ENCODE measurements around the gene CACNA1C.
"Not testable (repeated sequence)": the region's sequence is repeated elsewhere in the genome, so short reads cannot be mapped to it uniquely, and the experiment has no call there.

The CACNA1C gene

DNA sequence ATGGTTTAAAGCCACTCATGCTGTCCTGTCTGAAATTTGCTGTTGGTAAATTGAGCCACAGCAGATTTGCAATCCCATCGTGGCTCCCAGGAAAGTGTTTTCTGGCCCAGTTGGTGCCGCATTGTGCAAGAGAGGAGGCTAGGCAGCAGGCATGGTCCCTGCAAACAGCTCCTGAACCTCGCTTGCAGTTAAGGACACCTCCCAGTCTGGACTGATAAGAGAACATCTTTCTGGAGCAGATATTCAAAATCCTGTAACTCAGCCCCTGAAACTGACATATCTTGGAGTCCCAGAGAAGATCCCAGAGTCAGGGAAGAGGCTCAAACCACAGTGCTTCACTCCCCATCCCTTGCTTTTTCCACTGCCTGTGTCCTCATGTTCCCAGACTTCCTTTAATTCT lies 413.4 kb downstream of the CACNA1C start:
- no peak for DNase-seq

DNA sequence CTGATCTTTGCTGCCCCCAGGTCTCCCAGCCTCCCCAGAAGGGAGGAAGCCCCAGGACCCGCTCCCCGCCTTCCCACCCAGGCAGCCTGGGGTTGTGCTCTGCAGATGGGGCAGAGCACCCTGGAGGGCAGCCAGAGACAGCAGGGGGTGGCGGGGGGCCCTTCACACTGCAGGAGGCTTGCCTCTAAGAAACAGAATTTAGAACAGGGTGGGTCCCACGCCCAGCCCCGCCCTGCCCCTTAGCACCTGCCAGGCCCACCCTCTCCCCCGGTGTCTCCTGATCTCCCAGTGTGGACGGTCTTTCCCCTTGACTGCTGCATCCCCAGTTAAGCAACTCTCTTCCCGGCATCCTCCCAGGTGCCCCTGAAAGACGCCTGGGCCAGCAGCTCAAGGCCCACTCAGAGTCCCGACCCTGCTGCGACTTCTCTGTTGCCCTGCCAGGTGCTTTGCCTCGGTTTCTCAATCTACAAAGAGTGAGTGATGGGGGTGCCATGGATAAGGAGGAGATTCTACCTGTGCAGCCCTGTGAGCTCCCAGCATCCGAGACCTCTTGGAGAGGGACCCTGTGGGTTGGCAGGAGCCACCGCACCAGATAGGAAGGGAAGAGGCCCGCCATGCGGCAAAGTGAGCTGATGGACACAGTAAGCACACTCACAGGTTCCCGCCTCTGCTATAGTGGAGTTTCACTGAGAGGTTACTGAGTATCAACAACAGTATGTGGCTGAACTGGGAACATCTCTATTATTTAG lies 414.8 kb downstream of the CACNA1C start:
- no peak for DNase-seq

DNA sequence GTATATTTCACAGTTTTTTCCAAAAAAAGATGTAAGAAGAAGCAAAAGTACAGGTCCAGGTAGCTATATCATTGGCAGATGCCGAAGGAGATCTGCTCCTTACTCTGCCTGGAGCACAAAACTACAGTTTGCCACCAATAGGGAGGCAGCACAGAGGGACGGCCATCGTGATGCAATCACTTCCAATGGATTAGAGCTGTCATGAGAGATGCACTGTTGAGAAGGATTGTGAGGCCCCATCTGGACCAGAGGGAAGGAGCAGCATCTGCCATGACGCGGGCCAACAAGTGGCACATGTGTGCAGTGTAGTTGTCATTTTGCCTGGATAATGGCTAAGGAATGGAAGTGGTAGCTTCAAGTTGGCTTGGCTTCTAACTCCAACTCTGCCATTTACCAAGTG lies 423.2 kb downstream of the CACNA1C start:
- no peak for DNase-seq

DNA sequence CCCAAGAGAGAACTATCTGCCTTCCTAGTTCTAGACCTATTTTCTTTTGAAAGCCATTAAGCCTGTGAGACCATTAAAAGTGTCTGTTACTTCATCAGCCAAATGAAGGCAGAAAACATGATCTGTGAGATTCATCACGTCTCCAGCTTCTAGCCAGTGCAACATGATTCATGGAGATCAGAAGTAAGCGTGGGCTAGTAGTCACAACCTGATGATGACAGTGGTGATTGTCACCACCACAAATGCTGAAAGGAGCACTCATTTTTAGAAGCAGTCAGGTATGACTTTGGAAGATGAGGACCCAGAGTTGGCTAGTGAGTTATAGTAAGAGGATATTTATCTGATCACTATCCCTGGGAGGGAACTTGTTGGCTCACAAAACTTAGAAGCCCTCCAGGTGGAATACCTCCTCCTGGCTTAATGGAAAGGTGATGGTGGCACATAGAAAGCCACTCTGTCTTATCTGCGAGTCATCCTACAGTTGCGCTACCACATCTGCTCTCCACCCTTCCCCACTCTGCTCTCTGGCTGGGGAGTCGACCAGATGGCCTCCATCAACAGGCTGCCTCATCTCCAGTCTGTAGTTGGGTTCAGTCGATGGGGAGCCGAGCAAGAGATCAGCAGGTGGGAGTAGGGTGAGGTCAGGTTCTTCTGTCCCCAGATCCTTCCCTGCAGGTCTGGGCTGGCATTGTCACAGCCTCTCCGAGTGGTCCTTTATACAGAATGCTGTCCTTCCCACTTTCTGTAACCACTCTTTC lies 424.4 kb downstream of the CACNA1C start:
- DNase-seq, result no peak

DNA sequence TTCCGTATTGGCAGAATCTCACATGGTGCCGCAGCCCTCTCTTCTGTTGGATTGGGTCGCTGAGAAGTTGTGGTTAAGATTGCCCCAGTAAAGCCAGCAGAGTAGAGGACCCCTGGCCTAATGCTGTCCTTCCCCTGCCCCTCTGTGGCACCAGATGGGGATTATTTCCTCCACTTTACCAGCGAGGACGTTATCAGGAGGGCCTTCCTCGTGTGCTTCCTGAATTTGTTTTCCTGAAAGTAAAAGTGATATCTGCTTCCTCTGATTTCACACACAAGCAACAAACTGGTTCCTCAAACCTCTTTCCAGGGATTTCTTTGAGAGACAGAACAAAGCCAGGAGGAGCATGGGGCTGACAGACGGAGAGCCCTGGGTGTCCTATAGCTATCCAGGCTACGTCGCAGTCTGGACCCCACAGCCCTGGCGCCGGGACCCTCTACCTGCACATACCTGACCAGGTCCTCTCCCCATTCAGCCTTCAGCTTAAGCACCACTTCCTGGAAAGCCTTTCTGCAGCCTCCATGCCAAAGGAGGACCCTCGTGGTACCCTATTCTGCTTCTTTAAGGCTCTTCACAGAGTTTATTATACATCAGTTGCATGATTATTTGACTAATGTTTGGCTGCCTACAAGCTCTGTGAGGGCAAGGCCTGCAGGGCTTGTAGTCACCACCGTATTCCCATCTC lies 427.2 kb downstream of the CACNA1C start:
- no peak for DNase-seq

DNA sequence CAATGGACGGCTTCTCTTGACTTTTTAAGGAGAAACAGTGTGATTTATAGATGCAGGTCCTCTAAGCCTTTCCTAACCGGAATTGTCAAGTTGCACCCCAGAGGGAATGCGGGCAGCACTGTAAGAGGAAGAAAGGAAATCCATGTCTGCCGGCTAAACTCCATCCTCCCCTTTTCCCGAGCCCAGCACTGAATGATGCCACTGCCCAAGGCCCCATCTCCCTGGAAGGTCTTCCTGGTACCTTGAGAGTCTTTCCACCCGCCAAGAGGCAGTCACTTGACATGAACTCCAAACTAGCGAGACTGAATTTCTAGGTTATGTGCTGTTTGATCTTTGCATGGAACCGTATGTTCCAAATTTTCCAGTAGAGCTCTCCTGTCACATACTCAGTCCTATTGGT lies 428.6 kb downstream of the CACNA1C start:
- DNase-seq, result no peak

DNA sequence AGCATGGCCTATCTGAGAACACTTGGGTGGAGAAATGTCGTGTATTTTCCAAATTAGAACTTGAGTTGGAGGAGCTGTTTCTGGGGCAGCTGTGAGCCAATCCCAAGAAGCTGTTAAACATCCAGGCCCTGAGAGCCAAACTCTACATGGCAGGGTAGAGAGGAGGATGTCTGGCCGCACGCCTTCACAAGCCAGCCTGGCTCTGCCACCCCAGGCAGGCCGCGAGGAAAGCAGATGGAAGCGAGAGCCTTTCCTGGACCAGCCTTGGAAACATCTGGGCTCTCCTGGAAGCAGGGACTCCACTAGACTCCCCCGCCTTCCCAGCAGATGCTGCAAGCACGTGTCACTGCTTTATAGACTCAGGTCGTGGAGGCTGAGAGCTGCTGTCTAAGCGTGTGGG lies 429.2 kb downstream of the CACNA1C start:
- DNase-seq, result no peak

DNA sequence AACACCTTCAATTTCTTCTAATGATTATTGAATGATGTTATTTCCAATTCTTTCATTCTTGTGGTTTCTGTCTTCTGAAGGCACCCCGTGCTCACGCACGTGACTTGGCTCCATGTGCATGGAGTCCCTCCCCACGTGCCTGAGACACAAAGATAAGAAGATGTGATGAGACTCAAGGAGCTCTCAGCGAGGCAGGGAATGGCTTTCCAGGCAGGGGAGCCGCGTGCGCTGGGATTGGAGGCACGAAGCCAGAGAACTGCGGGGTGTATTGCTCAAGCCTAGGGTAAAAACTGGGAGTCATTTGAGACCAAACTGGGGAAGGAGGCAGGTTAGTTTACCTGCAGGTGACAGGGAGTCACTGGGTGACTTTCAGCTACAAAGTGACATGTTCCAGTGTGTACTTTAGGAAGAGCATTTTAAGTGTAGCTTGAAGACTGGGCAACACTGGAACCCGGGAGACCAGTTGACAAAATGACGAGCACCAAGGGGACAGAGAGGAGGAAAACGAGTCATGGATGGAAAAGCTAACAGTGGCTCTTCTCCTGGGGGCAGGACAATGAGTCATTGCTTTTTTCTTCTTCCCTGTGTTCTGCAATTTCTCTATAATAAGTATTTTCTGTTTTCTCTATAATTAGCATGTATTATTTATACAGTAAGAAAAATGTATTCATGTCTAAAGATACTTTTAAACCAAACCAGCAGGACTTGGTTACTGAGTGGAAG lies 430.3 kb downstream of the CACNA1C start:
- DNase-seq, result no peak

DNA sequence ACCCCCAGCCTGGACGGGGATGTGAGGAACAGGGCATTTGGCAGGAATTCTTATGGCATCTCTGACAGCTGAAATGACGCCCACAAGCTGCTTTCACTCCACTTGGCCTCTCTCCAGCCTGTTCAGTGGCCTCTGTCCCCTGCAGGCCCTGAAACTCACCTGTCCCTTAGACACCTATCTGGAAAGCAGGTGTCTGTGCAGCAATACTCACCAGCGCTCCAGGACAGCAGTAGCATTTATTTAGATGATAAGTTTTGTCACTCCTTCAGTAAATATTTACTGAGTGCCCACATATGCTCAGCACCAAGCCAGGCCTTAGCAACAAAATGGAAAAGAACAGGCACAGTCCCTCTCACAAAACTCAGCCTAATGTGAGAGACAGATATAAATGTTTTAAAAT lies 430.9 kb downstream of the CACNA1C start:
- no peak for DNase-seq

DNA sequence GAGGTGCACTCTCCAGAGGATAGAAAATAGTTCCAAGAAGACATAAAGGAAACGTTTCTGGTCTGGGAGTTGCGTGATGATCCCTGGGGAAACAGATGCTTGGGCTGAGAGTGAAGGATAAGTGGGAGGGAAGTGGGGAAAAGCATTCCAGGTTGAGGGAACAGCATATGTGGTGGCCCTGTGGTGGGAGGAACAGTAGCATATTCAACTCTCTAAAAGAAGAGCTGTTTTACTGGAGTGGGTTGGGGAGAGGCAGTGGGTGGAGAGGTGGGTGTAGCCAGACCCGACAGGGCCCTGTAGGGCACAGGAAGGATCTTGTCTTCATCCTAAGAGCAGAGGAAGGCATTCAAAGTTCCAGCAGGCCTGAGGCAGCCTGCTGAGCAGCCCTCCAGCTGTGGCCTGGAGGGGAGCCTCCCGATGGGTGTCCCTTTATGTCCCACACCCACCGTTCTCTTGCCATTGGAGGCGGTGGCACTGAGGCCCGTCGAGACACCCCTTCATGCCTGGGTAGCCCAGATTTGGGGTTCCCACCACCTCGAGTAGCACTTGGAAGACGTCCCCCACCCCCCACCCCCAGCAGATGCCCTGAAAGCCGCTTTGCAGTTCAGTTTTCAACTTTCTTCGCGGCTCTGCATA lies 431.5 kb downstream of the CACNA1C start:
- no peak for DNase-seq

DNA sequence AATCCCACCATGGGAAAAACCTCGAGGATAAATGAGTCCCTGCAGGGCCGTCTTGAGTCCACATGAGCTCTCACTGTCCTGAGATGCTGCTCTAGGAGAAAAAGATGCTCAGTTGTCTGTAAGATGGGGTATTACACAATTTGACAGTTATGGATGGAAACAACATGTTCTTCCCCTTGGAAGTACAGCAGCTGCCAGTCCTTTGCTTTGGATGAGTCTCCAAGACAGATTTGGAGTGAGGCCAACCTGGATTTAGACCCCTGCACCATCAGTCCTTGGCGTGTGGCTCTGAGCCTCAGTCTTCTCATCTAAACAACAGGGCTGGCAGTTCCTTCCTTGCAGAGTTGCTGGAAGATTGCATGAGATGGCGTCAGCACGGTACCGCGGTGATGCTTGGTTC lies 432.9 kb downstream of the CACNA1C start:
- no peak for DNase-seq

DNA sequence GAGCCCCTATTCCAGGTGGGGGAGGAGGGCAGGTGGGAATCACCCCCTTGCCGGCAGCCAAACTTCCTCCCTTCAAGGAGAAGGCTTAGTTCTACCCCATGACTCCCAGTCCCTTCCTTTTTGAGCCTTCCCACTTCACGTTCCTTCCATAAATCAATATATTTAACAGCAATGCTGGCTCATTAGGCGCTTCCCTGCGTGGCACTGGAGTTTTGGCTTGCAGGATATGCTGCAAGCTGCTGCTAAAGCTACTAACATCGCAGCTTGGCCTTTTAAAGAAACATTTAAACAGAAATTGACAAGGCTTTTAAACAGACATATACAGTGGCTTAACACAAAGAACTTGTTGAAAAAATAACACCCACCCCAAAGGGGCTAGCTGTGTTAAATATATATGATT lies 434.0 kb downstream of the CACNA1C start:
- DNase-seq, result no peak

DNA sequence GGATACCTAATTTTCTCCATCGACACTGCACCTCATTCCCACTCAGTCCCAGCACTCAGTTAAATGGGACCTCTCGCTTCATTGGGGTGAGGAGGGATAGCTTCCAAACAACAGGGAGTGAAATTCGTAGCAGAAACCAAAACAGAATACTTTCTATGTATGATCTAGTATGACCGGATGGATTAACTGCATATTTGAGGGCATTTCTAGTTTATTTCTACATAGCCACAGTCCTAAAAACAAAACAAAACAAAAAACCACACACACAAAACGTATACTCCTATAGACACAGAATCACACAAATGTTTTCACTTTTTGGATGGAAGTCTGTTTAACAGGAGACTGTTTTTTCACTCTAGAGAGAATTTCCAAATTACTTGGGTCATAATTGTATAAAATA lies 434.5 kb downstream of the CACNA1C start:
- DNase-seq, result no peak

DNA sequence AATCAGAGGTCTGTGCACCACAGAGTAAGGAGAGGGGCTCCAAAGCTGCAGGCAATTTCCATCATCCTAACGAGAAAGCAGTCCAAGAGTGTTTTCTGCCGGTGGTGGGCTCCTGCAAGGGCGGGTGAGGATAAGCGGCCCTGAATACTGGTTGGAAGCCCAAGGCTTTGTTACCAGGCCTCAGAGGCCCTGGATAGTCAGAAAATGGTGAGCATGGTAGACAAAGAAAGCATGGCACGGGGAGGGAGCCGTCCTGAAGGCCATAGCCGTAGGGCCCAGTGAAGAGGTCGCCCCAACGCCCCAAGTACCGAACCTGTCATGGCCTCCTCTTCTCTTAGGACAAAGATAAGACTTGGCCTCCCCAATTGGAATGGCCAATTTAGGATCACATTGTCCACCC lies 435.3 kb downstream of the CACNA1C start:
- no peak for DNase-seq

DNA sequence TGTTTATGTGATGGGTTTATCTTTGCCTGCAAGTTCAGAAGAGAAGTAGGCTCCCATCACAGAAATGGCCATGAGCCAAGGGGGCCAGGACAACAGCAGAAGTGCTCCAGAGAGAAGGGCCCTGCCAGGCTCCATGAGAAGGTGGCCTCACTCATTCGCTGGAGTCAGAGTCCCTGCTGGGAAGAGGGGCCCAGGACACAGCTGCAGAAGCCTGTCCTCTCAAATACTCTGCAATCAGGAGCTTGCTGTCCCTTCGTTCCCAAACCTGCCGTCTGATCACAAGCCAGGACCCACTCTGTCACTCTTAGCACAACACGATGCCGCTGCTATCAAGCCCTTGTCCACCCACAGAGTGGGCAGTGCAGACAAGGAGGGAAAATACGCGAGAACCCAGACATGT lies 435.8 kb downstream of the CACNA1C start:
- no peak for DNase-seq

DNA sequence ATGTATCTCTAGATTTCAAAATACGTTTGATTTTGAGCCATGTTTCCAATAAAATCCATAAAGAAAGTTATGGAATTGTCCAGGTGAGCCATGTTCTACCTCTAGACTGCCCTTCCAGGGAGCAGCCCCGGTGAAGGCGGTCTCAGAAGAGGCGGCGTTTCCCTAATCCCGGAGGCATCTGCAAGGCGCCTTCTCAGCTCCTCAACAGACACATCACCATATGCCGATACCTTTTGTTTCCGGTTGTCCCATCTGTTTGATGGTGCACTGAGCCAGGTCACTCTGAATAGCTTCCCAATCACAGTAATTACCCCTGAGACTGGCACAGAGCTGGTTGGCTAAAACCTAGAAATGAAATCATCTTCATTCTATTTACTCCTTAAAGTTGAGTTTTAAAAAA lies 436.5 kb downstream of the CACNA1C start:
- no peak for DNase-seq

DNA sequence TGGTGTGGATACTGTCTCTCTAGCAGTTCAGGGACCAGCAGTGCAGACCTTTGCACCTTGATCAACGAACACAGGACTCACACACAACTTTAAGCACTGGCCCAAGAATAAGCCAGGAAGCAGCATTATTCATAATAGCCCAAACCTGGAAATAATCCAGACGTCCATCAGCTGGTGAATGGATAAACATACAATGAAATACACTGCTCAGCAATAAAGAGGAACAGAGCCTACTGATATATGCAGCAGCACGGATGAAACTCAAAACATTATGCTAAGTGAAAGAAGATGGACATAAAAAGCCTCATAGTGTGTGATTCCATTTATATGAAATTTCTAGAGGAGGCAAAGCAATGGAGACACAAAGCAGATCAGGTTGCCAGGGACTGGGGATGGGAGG lies 438.0 kb downstream of the CACNA1C start:
- peak; percentile 6 for DNase-seq

DNA sequence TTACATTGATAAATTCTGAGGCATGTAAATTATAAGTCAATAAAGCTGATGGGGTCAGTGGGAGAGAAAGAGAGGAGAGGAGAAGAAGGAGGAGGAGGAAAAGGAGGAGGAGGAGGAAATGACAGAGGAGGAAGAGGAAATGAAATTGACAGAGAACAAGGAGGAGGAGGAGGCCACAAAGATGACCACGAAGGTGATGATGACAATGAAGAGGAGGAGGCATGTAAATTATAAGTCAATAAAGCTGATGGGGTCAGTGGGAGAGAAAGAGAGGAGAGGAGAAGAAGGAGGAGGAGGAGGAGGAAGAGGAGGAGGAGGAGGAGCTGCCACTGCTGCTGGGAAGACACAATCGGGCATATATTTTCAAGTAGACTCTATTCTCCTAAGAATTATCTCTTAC lies 438.6 kb downstream of the CACNA1C start:
- DNase-seq, result not testable (repeated sequence)

DNA sequence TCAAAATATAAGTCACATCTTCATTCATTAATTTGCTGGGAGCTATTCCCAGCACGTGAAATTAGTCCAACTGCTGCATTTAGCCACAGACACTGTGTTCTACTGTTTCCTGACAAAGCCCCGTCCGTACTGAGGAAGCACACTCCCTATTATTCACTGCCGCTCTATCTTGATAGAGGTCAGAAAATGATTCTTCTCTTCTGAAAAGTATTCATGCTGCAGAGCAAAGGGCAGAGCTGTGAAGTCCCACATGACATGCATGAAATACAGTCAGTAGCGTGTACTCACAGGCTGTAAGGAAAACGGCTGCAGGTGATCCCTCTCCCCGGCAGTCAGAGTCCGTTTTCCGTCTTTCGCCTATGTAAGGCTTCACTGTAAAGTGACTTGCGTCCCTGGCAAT lies 439.4 kb downstream of the CACNA1C start:
- DNase-seq, result no peak

DNA sequence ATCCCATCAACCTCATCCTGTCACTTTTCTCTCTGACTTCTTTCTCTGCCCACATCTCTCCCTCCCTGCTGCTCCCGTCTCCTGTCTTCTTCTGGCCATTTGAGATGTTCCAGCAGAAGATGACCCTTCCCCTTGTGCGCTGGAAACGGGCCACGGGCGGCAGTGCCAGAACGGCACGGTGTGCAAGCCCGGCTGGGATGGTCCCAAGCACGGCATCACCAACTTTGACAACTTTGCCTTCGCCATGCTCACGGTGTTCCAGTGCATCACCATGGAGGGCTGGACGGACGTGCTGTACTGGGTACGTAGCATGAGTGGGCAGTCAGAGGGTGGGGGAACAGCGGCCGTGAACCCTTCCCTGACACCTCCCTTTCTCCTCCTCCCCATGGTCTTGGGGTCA lies 440.3 kb downstream of the CACNA1C start:
- no peak for DNase-seq

DNA sequence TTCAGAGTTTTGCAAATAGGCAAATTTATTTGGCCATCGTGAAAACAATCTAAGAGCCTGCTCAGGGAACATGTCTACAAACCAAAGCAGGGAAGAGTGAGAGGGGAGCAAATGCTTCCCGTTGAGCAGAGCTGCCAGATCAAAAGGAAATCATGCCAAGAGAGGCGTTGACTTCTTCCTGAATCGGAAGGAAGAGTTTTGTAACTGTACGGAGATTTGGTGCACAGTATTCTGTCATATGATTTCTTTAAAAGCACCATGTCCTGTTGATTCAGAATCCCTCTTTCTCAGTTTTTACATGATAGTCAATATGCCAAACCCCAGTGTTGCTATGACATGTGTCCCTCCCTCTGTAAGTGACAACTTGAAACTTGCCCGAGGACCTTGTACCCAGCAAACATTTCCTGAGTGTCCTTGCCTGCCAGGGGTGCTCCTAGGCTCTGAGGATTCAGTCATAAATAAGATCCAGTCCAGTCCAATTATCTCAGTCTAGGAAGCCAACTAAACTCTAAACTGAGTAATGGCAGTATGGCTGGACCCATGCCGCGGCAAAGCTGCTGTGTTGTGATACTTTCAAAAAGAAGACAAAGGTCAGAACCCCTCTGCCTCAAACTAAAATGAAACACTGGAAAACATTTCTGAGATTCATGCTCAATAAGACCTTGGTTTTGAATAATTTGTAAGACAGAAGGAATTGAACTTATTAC lies 441.9 kb downstream of the CACNA1C start:
- DNase-seq, result no peak

DNA sequence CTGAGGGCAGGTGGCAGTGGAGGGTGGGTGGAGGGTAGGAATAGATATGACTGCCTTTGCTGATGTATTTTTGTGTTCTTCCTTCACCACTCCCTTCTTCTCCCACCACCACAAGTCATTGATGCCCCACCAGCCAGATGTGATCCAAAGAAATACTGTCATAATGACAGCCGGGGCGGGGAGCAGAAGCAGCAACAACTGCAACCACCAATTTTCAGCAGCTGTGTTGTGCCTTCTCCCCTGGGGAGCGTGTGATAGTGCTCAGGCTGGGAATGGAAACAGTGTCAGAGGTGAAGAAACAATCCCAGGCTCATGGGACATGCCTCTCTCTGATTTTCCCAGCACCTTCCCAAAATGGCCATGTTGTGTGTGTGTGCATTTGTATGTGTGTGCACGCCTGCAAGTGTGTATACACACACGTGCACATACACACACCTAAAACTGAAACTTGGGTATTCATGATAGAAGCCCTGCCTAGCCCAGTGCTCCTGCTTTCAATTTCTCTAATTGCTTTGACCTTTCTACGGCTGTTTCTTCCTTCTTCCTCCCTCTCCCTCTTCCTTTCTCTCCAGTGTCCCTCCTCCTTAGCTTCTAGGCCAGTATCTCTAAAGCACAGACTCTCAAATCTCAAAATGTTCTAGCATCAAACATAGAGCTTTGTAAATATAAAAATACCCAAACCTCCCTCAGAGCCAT lies 442.8 kb downstream of the CACNA1C start:
- no peak for DNase-seq
